SH-SY5Y (cell line): ENCODE data around the gene CLCC1.

Source experiments
- GATA2 ChIP-seq: IDR thresholded peaks from 2 replicates; pipeline ENCODE4 v1.6.1; 2011; ENCODE audit warnings: mild to moderate bottlenecking, low read depth, low read length
- GATA3 ChIP-seq: IDR thresholded peaks from 2 replicates; pipeline ENCODE4 v1.6.1; 2011; ENCODE audit warnings: low read depth, mild to moderate bottlenecking, low read length, moderate library complexity

CLCC1 gene

DNA sequence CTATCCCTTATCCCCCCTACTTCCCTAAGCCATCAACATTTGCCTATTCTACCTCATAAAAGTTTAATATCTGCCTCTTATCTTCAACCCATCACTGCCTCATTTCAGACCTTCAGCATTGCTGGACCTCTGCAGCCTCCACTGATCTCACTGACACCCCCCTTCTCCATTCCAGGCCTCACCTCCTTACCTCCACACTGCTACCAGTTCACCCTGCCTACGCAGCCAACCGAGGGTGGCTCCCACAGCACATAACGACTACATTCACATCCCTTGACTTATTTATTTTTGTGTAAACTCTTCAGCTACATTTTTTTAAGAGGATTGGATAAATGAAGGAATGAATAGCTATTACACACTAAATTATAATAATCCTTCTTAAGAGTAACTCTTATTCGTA lies 14.2 kb downstream of the CLCC1 start:
- TF ChIP-seq GATA3 (no peak), GATA2 (no peak)

DNA sequence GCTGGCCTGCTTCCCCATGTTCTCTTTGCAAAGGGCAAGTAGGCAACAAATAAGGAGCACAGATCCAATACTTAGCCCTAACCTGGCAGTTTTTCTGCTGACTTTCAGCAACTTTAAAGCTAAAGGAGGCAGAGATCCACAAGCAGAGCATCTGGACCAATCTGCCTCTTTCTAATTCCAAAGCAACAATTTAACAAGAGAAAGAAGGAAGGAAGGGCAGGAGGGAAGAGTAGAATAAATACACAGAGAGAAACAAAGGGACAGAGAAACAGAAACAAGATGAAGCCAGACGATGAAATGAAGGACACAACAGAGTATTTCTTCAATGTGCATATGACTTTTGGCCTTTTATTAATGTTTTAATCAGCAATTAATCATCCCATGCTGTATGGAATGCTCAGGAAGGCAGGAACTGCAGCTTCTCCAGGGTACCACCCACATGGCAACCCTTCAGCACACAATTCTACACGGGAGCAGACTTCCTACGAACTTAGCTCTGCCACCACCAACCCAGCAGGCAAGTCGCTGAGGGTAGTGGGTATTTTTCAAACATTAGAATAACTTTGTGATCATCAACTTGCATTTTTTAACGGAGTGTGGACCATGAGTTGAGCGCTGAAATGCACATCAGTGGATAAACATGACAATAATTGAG lies 15.3 kb downstream of the CLCC1 start:
- TF ChIP-seq GATA2 (no peak), GATA3 (no peak)

- TF ChIP-seq GATA3 (no peak), GATA2 (no peak)
These were observed 27.1 kb downstream of the CLCC1 start for GRCh38 chr1:108936170-108936569.

- TF ChIP-seq GATA2 (no peak), GATA3 (no peak)
These were observed 29.3 kb downstream of the CLCC1 start for GRCh38 chr1:108933944-108934343.

- TF ChIP-seq GATA2 = no peak
- TF ChIP-seq GATA3 = no peak
These were observed 37.4 kb downstream of the CLCC1 start for GRCh38 chr1:108925920-108926319.

DNA sequence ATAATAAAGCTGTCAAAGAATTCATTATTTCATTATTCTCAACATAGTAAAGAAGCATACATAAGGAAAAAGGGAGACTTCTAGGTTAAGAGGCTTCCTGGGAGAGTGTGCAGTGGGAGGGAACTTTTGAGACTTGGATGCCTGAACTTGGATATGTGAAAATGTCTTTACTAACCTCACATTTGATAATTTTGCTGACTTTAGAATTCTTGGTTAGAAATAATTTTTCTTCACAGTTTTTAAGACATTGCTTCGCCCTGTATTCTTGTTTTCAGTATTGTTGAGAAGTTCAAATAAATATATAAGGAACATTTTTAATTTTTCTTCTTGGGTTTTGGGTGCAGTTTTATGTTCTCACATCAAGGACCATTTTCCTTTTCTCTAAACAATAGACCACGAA lies 46.5 kb downstream of the CLCC1 start:
- TF ChIP-seq GATA3 (no peak), GATA2 (no peak)
